ENCODE measurements around the gene ZCCHC18.
"Not testable (repeated sequence)": the region's sequence is repeated elsewhere in the genome, so short reads cannot be mapped to it uniquely, and the experiment has no call there.

Gene ZCCHC18

GRCh38 chrX:104112326-104112951 is at the start of gene ZCCHC18:
Gene ZCCHC18 (plus strand): TSS chrX:104112523. CDS start chrX:104114112, 1,589 bp downstream.
- DNase-seq (ENCODE audit: insufficient read length, low spot score) = peak; percentile 40
- FAIRE-seq = no peak

- FAIRE-seq; DNase-seq (ENCODE audit: insufficient read length, low spot score): not testable (repeated sequence)
Measured at GRCh38 chrX:104062636-104063035, 49.7 kb upstream of the ZCCHC18 start.

- not testable (repeated sequence) for DNase-seq (ENCODE audit: insufficient read length, low spot score); FAIRE-seq
Measured at GRCh38 chrX:104075778-104076445, 36.4 kb upstream of the ZCCHC18 start, which contains the start of gene TMSB15C. Gene TMSB15C (minus strand): TSS chrX:104076236.

GRCh38 chrX:104077854-104078253 is 34.5 kb upstream of the ZCCHC18 start:
- not testable (repeated sequence) for DNase-seq (ENCODE audit: insufficient read length, low spot score); FAIRE-seq

- DNase-seq (ENCODE audit: insufficient read length, low spot score) (no peak), FAIRE-seq (no peak)
Measured at GRCh38 chrX:104084063-104084462, 28.3 kb upstream of the ZCCHC18 start.

- no peak for FAIRE-seq
- DNase-seq (ENCODE audit: insufficient read length, low spot score) = no peak
Measured at GRCh38 chrX:104084534-104085277, 27.6 kb upstream of the ZCCHC18 start.

- DNase-seq (ENCODE audit: insufficient read length, low spot score) (no peak), FAIRE-seq (no peak)
Measured at GRCh38 chrX:104085477-104085876, 26.8 kb upstream of the ZCCHC18 start.

- no peak for DNase-seq (ENCODE audit: insufficient read length, low spot score)
- no peak for FAIRE-seq
Measured at GRCh38 chrX:104085919-104086318, 26.4 kb upstream of the ZCCHC18 start.

GRCh38 chrX:104098151-104098808 is 14.0 kb upstream of the ZCCHC18 start:
- FAIRE-seq (peak; percentile 97), DNase-seq (ENCODE audit: insufficient read length, low spot score) (no peak)

- DNase-seq (ENCODE audit: insufficient read length, low spot score) = no peak
- peak; percentile 33 for FAIRE-seq
Measured at GRCh38 chrX:104098919-104099318, 13.4 kb upstream of the ZCCHC18 start.

- FAIRE-seq (no peak), DNase-seq (ENCODE audit: insufficient read length, low spot score) (no peak)
Measured at GRCh38 chrX:104104676-104105075, 7.6 kb upstream of the ZCCHC18 start.

- FAIRE-seq = no peak
Measured at GRCh38 chrX:104105330-104106262, 6.7 kb upstream of the ZCCHC18 start.

GRCh38 chrX:104108955-104109354 is 3.4 kb upstream of the ZCCHC18 start:
- DNase-seq (ENCODE audit: insufficient read length, low spot score) (no peak), FAIRE-seq (no peak)

More at GRCh38 chrX:104105330-104106262, 6.7 kb upstream of the ZCCHC18 start:
- no peak for DNase-seq (ENCODE audit: insufficient read length, low spot score)

GRCh38 chrX:104110491-104111240 is 1.7 kb upstream of the ZCCHC18 start:
- DNase-seq (ENCODE audit: insufficient read length, low spot score) = not testable (repeated sequence)
- FAIRE-seq = peak; percentile 99

GRCh38 chrX:104113222-104113965 is 1.1 kb downstream of the ZCCHC18 start:
- no peak for DNase-seq (ENCODE audit: insufficient read length, low spot score)
- peak; percentile 96 for FAIRE-seq

- DNase-seq (ENCODE audit: insufficient read length, low spot score) (no peak), FAIRE-seq (peak; percentile 86)
Measured at GRCh38 chrX:104117759-104118158, 5.4 kb downstream of the ZCCHC18 start.

- DNase-seq (ENCODE audit: insufficient read length, low spot score) (no peak), FAIRE-seq (peak; percentile 92)
Measured at GRCh38 chrX:104118765-104119164, 6.4 kb downstream of the ZCCHC18 start.

GRCh38 chrX:104122829-104123228 is 10.5 kb downstream of the ZCCHC18 start:
- DNase-seq (ENCODE audit: insufficient read length, low spot score) (no peak), FAIRE-seq (peak; percentile 45)
